ENCODE data around the gene ZNF785. TPM values are rescaled to one million over a fixed set of nuclear protein-coding genes. Genes with fewer than 3 reads are reported as not detected.

ZNF785 gene
- total RNA-seq, 1 donor from 2014 or later, result 9.3 TPM

DNA sequence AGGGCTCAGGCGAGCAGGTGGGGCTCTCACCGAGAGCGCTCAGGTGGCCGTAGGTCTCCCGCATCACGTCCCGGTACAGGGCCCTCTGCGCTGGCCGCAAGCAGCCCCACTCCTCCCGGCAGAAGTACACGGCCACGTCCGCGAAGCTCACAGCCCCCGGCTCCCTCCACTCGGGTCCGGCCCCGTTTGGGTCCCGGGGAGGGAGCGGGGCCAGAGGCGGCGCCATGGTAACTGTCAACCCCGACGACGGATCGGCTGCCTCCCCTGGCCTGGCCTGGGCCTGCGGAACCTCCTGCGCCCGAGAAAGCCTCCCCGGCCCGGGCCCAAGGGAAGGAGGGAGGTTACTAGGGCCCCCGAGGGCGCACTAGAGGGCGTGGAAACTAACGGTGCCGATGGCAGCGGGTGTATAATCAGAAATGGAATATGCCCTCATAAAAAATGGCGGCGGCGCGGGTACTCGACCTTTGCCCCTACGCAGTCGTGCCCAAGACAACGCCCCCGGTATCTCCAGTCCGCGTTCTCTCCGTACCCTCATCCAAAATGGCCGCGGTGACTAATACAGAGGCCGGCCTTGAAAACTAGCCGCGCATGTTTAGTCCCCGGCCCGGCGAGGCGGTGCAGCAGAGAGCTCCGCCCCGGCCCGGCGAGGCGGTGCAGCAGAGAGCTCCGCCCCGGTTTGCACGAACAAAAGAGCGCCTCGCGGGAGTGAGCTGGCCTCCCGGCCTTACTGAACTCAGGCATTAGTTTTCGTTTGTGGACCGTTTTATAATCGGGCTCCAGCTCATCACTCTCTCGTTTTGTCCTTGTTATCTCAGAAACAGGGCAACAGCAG lies 27.3 kb downstream of the ZNF785 start, which contains the start of gene ZNF764:
Gene ZNF764 (minus strand): TSS at position 418 of the 832 bp plus-strand sequence. CDS start 192 bp downstream, at position 226.
- H3K79me2 ChIP-seq (ENCODE audit: insufficient read depth, low read length), result peaks cover 24% of the 10 kb centered on the region
- FAIRE-seq, result no peak
- H3K4me2 ChIP-seq (ENCODE audit: low read length), result peak within 1 kb of the TSS; percentile 88
- peaks cover 5% of the 10 kb centered on the region for H4K20me1 ChIP-seq (ENCODE audit: insufficient read depth, low read length)
- Mint-ChIP-seq H3K4me3 (ENCODE audit: unreplicated experiment) (peak within 1 kb of the TSS; percentile 85), H3K9me3 (ENCODE audit: unreplicated experiment) (no peaks in the 10 kb centered on the region), H3K36me3 (ENCODE audit: low read depth, unreplicated experiment) (no peaks in the 10 kb centered on the region), H3K27ac (ENCODE audit: unreplicated experiment) (peak within 1 kb of the TSS; percentile 82), H3K27me3 (ENCODE audit: low read depth, unreplicated experiment) (peaks cover 3% of the 10 kb centered on the region), H3K4me1 (ENCODE audit: low read depth, unreplicated experiment) (peaks cover 5% of the 10 kb centered on the region)
- H3K27ac ChIP-seq (ENCODE audit: low read depth, low read length), result peak within 1 kb of the TSS; percentile 82
- TF ChIP-seq CTCF (IDR thresholded peaks at IDR 0.05; ENCODE audit: insufficient read depth, low read depth, low read length) (no peak), EZH2 (IDR thresholded peaks at IDR 0.05; ENCODE audit: insufficient read depth, low read length) (no peak)
- peak within 1 kb of the TSS; percentile 89 for H2AFZ ChIP-seq (ENCODE audit: low read depth, low read length)
- H3K36me3 ChIP-seq (ENCODE audit: insufficient read depth, low read length), result no peaks in the 10 kb centered on the region
- peaks cover 9% of the 10 kb centered on the region for H3K4me1 ChIP-seq (ENCODE audit: insufficient read depth, low read length)
- peak within 1 kb of the TSS; percentile 78 for H3K4me3 ChIP-seq (ENCODE audit: insufficient read depth, low read depth, low read length)
- no peaks in the 10 kb centered on the region for H3K9me3 ChIP-seq (ENCODE audit: insufficient read depth, low read depth, low read length)
- H3K27me3 ChIP-seq (ENCODE audit: insufficient read depth, low read length), result no peaks in the 10 kb centered on the region
- DNase-seq (ENCODE audit: low read depth), result peak; percentile 91
- H3K9ac ChIP-seq (ENCODE audit: low read length), result peak within 1 kb of the TSS; percentile 97

DNA sequence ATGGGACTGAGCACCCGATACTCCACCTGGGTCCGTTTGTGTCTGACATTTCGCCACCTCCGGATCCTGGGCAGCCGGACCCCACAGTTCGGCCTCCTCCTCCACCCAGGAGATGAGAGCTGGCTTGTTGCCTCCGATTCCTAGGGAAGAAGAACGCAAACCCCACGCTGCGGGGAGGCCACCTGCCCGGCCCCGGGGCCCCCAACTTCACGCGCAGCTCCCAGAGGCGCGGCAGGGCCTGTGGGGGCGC lies 27.9 kb downstream of the ZNF785 start:
- peak overlapping the region; percentile 82 for H3K27ac ChIP-seq (ENCODE audit: low read depth, low read length)
- FAIRE-seq, result no peak

More for the DNA sequence above, 27.9 kb downstream of the ZNF785 start:
- Histone ChIP-seq H3K4me1 (ENCODE audit: insufficient read depth, low read length) (peaks cover 9% of the 10 kb centered on the region), H3K4me2 (ENCODE audit: low read length) (peak overlapping the region; percentile 88), H3K4me3 (ENCODE audit: insufficient read depth, low read depth, low read length) (peak overlapping the region; percentile 78), H4K20me1 (ENCODE audit: insufficient read depth, low read length) (peaks cover 5% of the 10 kb centered on the region), H3K9me3 (ENCODE audit: insufficient read depth, low read depth, low read length) (no peaks in the 10 kb centered on the region), H3K27me3 (ENCODE audit: insufficient read depth, low read length) (no peaks in the 10 kb centered on the region), H3K79me2 (ENCODE audit: insufficient read depth, low read length) (peaks cover 24% of the 10 kb centered on the region), H3K36me3 (ENCODE audit: insufficient read depth, low read length) (no peaks in the 10 kb centered on the region), H2AFZ (ENCODE audit: low read depth, low read length) (peak overlapping the region; percentile 89), H3K9ac (ENCODE audit: low read length) (peak overlapping the region; percentile 97)
- Mint-ChIP-seq H3K9me3 (ENCODE audit: unreplicated experiment) (no peaks in the 10 kb centered on the region), H3K36me3 (ENCODE audit: low read depth, unreplicated experiment) (no peaks in the 10 kb centered on the region), H3K4me3 (ENCODE audit: unreplicated experiment) (peak overlapping the region; percentile 85), H3K27ac (ENCODE audit: unreplicated experiment) (no peak overlapping the region), H3K27me3 (ENCODE audit: low read depth, unreplicated experiment) (peaks cover 3% of the 10 kb centered on the region), H3K4me1 (ENCODE audit: low read depth, unreplicated experiment) (peaks cover 5% of the 10 kb centered on the region)
- TF ChIP-seq EZH2 (IDR thresholded peaks at IDR 0.05; ENCODE audit: insufficient read depth, low read length) (no peak), CTCF (IDR thresholded peaks at IDR 0.05; ENCODE audit: insufficient read depth, low read depth, low read length) (no peak)
- no peak for DNase-seq (ENCODE audit: low read depth)

Data from astrocyte (in vitro differentiated cells and primary cell).